Osteocyte (in vitro differentiated cells): ENCODE results near the gene MAMLD1. TPM values are rescaled to one million over a fixed set of nuclear protein-coding genes. Genes with fewer than 3 reads are reported as not detected.

ENCODE experiments used
- DNase-seq: peaks from one replicate; pipeline ENCODE4 v3.0.0; 2021; ENCODE audit warnings: mixed read lengths; ENCODE audit not compliant: unreplicated experiment; ENCODE audit errors: extremely low spot score
- H3K27ac Mint-ChIP-seq: one replicate; pipeline ENCODE4 v1.8.0; 2021; ENCODE audit warnings: mild to moderate bottlenecking, mixed read lengths; ENCODE audit not compliant: unreplicated experiment
- H3K27me3 Mint-ChIP-seq: one replicate; pipeline ENCODE4 v1.8.0; 2021; ENCODE audit warnings: mixed read lengths; ENCODE audit not compliant: unreplicated experiment
- H3K36me3 Mint-ChIP-seq: one replicate; pipeline ENCODE4 v1.8.0; 2021; ENCODE audit warnings: mixed read lengths; ENCODE audit not compliant: unreplicated experiment
- H3K4me1 Mint-ChIP-seq: one replicate; pipeline ENCODE4 v1.8.0; 2021; ENCODE audit warnings: mixed read lengths; ENCODE audit not compliant: unreplicated experiment
- H3K4me3 Mint-ChIP-seq: one replicate; pipeline ENCODE4 v1.8.0; 2021; ENCODE audit warnings: mild to moderate bottlenecking, moderate library complexity, mixed read lengths; ENCODE audit not compliant: unreplicated experiment
- H3K9me3 Mint-ChIP-seq: one replicate; pipeline ENCODE4 v1.8.0; 2021; ENCODE audit warnings: mixed read lengths; ENCODE audit not compliant: unreplicated experiment
- total RNA-seq: library from RNA; stranded (reverse); gene quantifications from 2 replicates; pipeline ENCODE4 v1.2.1, GENCODE V29; 2021
- TF ChIP-seq, protein P1 (sequence below): fragments of 200-600 bp; sonication (generic); IDR thresholded peaks from 2 replicates; pipeline ENCODE4 v1.5.0; 2021; ENCODE audit warnings: antibody characterized with exemption, mild to moderate bottlenecking, moderate library complexity

Gene MAMLD1
- total RNA-seq, 1 donor from 2014 or later = 13.2 TPM

DNA sequence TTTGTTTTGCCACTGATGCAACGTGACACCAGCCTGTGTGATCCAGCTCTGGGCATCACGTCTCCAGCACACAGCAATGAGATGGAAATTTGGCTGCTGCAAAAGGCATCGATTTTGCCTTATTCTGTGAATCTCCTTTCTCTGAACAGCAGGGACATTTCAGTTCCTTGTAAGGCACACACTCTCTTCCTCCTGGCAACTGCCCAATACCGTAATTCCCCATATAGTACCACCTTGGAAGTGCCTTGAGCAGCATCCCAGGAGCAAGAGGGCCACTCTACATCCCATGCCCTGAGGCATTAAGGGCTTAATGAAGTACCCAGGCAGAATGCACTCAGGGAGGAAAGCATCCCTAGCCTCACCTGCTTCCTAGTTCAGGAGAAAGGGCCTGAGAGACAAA, 10.5 kb upstream of the MAMLD1 start:
- H3K36me3 Mint-ChIP-seq = no peaks in the 10 kb centered on the region
- H3K4me1 Mint-ChIP-seq = peaks cover 2% of the 10 kb centered on the region
- no peaks in the 10 kb centered on the region for H3K27me3 Mint-ChIP-seq
- H3K4me3 Mint-ChIP-seq = no peak overlapping the region
- DNase-seq = no peak
- H3K27ac Mint-ChIP-seq = no peak overlapping the region
- TF ChIP-seq, protein P1, sequence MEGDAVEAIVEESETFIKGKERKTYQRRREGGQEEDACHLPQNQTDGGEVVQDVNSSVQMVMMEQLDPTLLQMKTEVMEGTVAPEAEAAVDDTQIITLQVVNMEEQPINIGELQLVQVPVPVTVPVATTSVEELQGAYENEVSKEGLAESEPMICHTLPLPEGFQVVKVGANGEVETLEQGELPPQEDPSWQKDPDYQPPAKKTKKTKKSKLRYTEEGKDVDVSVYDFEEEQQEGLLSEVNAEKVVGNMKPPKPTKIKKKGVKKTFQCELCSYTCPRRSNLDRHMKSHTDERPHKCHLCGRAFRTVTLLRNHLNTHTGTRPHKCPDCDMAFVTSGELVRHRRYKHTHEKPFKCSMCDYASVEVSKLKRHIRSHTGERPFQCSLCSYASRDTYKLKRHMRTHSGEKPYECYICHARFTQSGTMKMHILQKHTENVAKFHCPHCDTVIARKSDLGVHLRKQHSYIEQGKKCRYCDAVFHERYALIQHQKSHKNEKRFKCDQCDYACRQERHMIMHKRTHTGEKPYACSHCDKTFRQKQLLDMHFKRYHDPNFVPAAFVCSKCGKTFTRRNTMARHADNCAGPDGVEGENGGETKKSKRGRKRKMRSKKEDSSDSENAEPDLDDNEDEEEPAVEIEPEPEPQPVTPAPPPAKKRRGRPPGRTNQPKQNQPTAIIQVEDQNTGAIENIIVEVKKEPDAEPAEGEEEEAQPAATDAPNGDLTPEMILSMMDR = no peak
- peaks cover 7% of the 10 kb centered on the region for H3K9me3 Mint-ChIP-seq

DNA sequence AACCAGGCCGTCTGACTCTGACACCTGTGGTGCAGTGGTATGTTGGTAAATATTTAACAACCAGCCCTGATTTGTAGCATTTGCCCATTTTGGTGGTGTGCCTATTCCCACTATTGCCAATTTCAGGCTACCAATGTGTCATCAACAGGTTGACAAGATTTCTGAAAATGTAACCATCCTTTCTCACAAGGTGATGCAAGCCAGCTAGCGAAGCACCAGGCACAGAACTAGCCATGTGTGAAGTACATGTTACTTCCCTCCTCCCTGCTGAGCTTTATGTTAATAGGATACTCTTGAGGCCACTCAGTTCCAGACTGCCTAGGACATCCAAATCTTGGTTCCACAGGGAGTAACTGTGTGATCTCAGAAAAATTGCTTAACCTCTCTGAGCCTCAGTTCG, 7.2 kb upstream of the MAMLD1 start:
- no peaks in the 10 kb centered on the region for H3K27me3 Mint-ChIP-seq
- no peak overlapping the region for H3K4me3 Mint-ChIP-seq
- TF ChIP-seq, protein P1 = no peak
- no peaks in the 10 kb centered on the region for H3K36me3 Mint-ChIP-seq
- peaks cover 11% of the 10 kb centered on the region for H3K9me3 Mint-ChIP-seq
- no peak overlapping the region for H3K27ac Mint-ChIP-seq
- peaks cover 6% of the 10 kb centered on the region for H3K4me1 Mint-ChIP-seq
- DNase-seq = no peak

DNA sequence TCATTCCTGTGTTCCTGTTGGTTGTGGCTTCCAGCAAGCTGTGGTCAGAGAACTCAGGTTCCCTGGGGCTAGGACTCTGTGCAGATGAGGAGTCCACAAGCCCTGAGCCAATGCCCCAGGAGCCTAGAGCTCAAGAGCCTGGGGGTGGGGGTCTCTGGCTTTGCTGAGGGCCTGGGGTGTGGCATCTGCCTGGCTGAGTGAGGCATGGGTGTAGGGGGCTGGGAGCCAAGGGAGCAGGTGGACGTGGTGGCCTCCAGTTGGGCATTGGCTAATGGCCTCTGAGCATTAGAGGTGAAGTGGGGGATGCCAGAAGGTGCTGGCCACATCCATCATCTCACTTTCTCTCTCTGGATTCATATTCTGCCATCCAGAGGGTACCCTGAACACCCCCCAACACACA, 5.3 kb upstream of the MAMLD1 start:
- H3K27ac Mint-ChIP-seq = no peak overlapping the region
- no peak overlapping the region for H3K4me3 Mint-ChIP-seq
- TF ChIP-seq, protein P1 = no peak
- H3K36me3 Mint-ChIP-seq = no peaks in the 10 kb centered on the region
- no peaks in the 10 kb centered on the region for H3K27me3 Mint-ChIP-seq
- peaks cover 6% of the 10 kb centered on the region for H3K9me3 Mint-ChIP-seq
- H3K4me1 Mint-ChIP-seq = peaks cover 11% of the 10 kb centered on the region
- DNase-seq = peak; percentile 53

DNA sequence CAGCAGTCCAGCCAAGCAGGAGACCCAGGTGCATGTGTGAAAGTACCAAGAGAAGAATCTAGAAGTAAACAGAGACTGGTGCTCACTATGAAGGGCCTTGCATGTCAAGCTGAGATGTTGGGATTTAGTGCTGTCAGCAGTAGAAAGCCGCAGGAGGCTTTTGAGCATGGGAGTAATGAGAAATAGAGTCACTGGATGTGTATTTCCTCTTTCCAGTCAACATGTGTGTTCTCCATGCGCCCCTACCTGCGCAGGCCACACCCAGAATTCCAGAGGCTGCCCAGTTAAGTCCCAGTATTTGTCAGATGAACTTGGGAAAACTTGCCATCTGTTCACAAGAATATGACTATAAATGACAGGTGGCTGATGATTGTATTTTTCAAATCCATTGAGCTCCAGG, 4.5 kb upstream of the MAMLD1 start:
- H3K4me3 Mint-ChIP-seq = no peak overlapping the region
- no peaks in the 10 kb centered on the region for H3K27me3 Mint-ChIP-seq
- DNase-seq = no peak
- TF ChIP-seq, protein P1 = no peak
- H3K27ac Mint-ChIP-seq = no peak overlapping the region
- peaks cover 6% of the 10 kb centered on the region for H3K9me3 Mint-ChIP-seq
- peaks cover 11% of the 10 kb centered on the region for H3K4me1 Mint-ChIP-seq
- H3K36me3 Mint-ChIP-seq = no peaks in the 10 kb centered on the region

DNA sequence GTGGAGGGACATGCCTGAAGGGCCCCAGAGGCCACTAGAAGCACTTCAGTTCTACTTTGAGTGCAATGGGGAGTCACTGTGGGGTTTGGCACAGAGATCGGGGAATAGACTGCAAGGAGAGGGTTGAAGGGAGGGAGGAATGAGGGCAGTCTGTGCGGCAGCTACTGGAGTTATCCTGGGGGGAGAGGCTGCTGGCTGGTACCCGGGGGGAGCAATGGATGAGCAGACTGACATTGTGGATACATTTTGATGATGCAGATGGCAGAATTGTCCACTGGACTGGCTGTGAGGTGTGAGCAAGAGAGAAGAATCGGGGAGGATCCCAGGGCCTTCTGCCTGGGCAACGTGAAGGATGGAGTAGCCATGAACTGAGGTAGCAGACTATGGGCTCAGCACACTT, 2.8 kb upstream of the MAMLD1 start:
- Mint-ChIP-seq H3K4me3 (no peak overlapping the region), H3K36me3 (no peaks in the 10 kb centered on the region), H3K4me1 (peaks cover 11% of the 10 kb centered on the region), H3K27me3 (no peaks in the 10 kb centered on the region), H3K9me3 (peaks cover 6% of the 10 kb centered on the region), H3K27ac (no peak overlapping the region)
- DNase-seq = peak; percentile 54
- TF ChIP-seq, protein P1 = no peak
